Testis (tissue), 5 donors: ENCODE data around the gene PILRB. TPM values are rescaled to one million over a fixed set of nuclear protein-coding genes. Genes with fewer than 3 reads are reported as not detected.
A peak's percentile ranks its signal among the peaks of the same experiment; 100 is the strongest.
"Not testable (repeated sequence)": the region's sequence is repeated elsewhere in the genome, so short reads cannot be mapped to it uniquely, and the experiment has no call there.

Experiments used
- DNase-seq: peaks from one replicate; pipeline ENCODE4 v3.0.0-alpha.2; 2019
- H3K27ac ChIP-seq, 2 donors: fragments of 200-600 bp; sonication (generic); one replicate each; pipeline ENCODE4 v1.5.1; 2019
- H3K27me3 ChIP-seq: fragments of 200-600 bp; sonication (generic); one replicate; pipeline ENCODE4 v1.5.1; 2019
- H3K36me3 ChIP-seq: fragments of 200-600 bp; sonication (generic); one replicate; pipeline ENCODE4 v1.5.1; 2017; ENCODE audit warnings: low read depth; ENCODE audit errors: missing control alignments
- H3K4me1 ChIP-seq: fragments of 200-600 bp; sonication (generic); one replicate; pipeline ENCODE4 v1.5.1; 2019
- H3K4me3 ChIP-seq, 2 donors: fragments of 200-600 bp; sonication (generic); one replicate each; pipeline ENCODE4 v1.5.1; 2017 to 2019
- H3K9me3 ChIP-seq: fragments of 200-600 bp; sonication (generic); one replicate; pipeline ENCODE4 v1.5.1; 2017
- POLR2A ChIP-seq: fragments of 450-650 bp; IDR thresholded peaks from one replicate; pipeline ENCODE4 v1.6.1; 2017; ENCODE audit warnings: antibody characterized with exemption, mild to moderate bottlenecking, moderate library complexity
- WGBS, 2 donors: methylation state at CpG; one replicate each; pipeline ENCODE4 v1.1.5; 2018; 5-methylcytosine and 5-hydroxymethylcytosine counted together
- intact Hi-C: fragments of 100-400 bp; cut with DNase I; formaldehyde crosslinking; loops from one replicate; pipeline ENCODE4 v1.15.1; 2023; ENCODE audit warnings: low total_unique reads
- long read RNA-seq, 2 donors: transcript quantifications; one replicate each; lab custom pipeline, GENCODE V29; 2026
- polyA plus RNA-seq: library from polyadenylated mRNA; stranded (reverse); fragments of 350-450 nt; fragmentation: Illumina TruSeq; extraction: RNeasy Lipid Tissue Mini Kit (QIAGEN cat#74804); gene quantifications from one replicate; pipeline ENCODE4 v1.2.3, GENCODE V29; 2014; ENCODE audit warnings: low read depth, low replicate concordance; ENCODE audit not compliant: insufficient read depth
- total RNA-seq, 2 donors: library from RNA; depleted of rRNA; stranded (reverse); fragments of >200 nt; gene quantifications; one replicate each; pipeline ENCODE4 v1.2.3, GENCODE V29; 2016
- TF ChIP-seq, protein P1 (sequence below), 3 experiments: fragments of 450-650 bp in 2 of 3; fragments of 200-600 bp in 1 of 3; sonication (generic) in 1 of 3; IDR thresholded peaks; one replicate each; pipeline ENCODE4 v1.5.1; 2016 to 2019; ENCODE audit warnings: antibody characterized with exemption in 3 of 3, mild to moderate bottlenecking in 2 of 3, moderate library complexity in 1 of 3

PILRB gene
- total RNA-seq (100 to 1,000 TPM; 155 to 258 TPM), polyA plus RNA-seq (126 TPM)
- long read RNA-seq, donor 1, partial matches to known transcripts = 0 of 1 reads
- long read RNA-seq, donor 1, other reads (novel, unspliced or antisense) = 0 of 1 reads
- long read RNA-seq, donor 2, partial matches to known transcripts = 0 of 2 reads
- long read RNA-seq, donor 2, other reads (novel, unspliced or antisense) = 0 of 2 reads

DNA sequence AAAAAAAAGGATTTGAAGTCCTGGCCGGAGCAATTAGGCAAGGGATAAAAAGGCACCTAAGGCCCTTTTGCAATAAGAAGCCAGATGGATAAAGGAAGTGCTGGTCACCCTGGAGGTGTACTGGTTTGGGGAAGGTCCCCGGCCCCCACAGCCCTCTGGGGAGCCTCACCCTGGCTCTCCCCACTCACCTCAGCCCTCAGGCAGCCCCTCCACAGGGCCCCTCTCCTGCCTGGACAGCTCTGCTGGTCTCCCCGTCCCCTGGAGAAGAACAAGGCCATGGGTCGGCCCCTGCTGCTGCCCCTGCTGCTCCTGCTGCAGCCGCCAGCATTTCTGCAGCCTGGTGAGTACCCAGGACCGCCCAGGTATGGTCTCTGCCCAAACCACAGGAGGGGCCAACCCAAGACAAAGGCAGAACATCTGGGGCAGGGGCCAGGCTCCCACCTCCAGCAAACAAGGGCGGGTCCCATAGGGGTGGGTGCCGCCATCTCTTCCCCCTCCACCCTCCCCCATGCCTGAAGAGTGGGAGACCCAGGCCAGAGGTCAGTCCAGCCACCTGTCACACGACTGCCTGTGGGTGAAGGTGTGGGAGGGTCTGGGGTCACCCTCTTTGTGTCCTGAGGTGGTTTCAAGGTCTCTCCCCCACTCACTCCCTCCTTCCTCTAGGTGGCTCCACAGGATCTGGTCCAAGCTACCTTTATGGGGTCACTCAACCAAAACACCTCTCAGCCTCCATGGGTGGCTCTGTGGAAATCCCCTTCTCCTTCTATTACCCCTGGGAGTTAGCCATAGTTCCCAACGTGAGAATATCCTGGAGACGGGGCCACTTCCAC, at the start of gene PILRB:
Gene PILRB, plus strand, starts transcription at position 91 of the 830 bp plus-strand sequence. Its CDS starts 186 bp downstream, at position 277.
- Histone ChIP-seq H3K27me3 (no peaks in the 10 kb centered on the region), H3K27ac (no peak within 1 kb of the TSS), H3K36me3 (no peaks in the 10 kb centered on the region), H3K4me1 (no peaks in the 10 kb centered on the region), H3K9me3 (no peaks in the 10 kb centered on the region), H3K4me3 (no peak within 1 kb of the TSS)
- intact Hi-C loops = no loop called here
- TF ChIP-seq, protein P1, sequence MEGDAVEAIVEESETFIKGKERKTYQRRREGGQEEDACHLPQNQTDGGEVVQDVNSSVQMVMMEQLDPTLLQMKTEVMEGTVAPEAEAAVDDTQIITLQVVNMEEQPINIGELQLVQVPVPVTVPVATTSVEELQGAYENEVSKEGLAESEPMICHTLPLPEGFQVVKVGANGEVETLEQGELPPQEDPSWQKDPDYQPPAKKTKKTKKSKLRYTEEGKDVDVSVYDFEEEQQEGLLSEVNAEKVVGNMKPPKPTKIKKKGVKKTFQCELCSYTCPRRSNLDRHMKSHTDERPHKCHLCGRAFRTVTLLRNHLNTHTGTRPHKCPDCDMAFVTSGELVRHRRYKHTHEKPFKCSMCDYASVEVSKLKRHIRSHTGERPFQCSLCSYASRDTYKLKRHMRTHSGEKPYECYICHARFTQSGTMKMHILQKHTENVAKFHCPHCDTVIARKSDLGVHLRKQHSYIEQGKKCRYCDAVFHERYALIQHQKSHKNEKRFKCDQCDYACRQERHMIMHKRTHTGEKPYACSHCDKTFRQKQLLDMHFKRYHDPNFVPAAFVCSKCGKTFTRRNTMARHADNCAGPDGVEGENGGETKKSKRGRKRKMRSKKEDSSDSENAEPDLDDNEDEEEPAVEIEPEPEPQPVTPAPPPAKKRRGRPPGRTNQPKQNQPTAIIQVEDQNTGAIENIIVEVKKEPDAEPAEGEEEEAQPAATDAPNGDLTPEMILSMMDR (IDR thresholded peaks at IDR 0.05) = no peak
- TF ChIP-seq POLR2A = no peak
- 64 to 68% methylated on average over 5 to 11 of the region's 11 CpGs for WGBS, 2 donors
- no peak for DNase-seq

DNA sequence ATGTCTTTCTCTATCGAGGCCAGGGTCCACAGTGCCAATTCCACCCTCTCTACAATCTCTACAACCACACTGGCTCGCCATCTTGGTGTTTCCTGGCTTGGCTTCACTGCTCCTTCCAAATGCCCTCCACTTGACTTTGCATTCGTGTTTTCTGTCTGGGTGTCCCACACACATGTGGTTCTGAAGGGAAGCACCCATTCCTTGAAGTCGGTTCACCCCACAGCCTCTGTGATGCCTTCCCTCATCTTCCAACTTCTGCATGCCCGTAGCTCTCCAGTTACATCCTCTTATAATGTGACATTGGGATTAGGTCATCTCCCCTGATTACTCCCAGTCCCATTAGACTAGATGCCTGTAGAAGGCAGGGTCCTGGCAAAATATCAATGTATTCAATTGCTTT, 39.6 kb upstream of the PILRB start:
- H3K36me3 ChIP-seq, DNase-seq, H3K9me3 ChIP-seq, H3K4me3 ChIP-seq, H3K4me1 ChIP-seq, H3K27ac ChIP-seq, H3K27me3 ChIP-seq, intact Hi-C loops: not testable (repeated sequence)
- 92 to 93% methylated on average over 3 to 4 of the region's 5 CpGs for WGBS, 2 donors

DNA sequence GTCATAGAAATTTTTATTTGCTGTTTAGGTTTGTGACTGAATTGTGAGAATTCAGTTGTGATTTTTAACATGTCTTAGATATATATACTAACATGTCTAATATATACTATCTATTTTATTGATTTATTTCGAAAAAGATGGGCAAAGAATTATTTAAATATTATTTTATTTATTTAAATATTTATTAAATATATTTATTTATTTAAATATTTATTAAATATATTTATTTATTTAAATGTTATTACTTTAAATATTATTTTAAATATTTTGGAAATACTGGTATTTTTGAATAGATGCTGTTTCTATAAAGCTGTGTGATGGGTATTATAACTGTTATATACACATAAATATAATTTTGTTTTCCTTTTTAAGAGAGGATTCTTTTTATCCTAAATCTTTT, 36.3 kb upstream of the PILRB start:
- H3K27me3 ChIP-seq, H3K9me3 ChIP-seq, intact Hi-C loops, DNase-seq, H3K27ac ChIP-seq, H3K4me3 ChIP-seq, H3K4me1 ChIP-seq, H3K36me3 ChIP-seq: not testable (repeated sequence)
- 92 to 94% methylated on average over 1 of the region's 1 CpG for WGBS, 2 donors

DNA sequence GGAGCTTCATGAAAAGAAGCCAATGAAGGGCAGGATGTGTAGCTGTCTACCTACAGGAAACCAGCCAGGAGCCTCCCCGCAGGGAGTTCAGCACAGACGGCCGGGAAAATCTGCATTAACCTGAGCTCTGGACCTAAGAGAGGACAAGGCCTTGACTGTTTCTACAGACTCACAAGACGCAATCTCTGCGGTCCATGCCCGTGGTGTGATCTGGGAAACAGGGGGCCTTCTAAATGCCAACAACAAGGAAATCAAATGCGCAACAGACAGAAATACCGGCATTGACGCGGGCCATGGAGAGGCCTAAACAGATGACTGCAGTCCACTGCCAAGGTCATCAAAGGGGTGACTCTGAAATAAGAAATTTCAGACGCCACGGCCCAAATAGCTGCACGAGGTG, 33.7 kb upstream of the PILRB start:
- H3K36me3 ChIP-seq = not testable (repeated sequence)

DNA sequence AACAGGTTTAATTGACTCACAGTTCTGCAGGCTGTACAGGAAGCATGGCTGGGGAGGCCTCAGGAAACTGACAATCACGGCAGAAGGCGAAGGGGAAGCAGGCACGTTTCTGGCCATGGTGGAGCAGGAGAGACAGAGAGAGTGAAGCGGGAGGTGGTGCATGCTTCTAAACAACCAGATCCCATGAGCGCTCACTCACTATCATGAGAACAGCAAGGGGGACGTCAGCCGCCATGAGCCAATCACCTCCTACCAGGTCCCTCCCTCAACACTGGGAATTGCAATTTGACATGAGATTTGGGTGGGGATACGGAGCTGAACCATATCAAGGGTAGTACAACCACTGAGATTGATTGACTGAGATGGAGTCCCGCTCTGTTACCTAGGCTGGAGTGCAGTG, 32.2 kb upstream of the PILRB start:
- H3K27ac ChIP-seq, DNase-seq, H3K36me3 ChIP-seq, intact Hi-C loops, H3K27me3 ChIP-seq, H3K9me3 ChIP-seq, H3K4me3 ChIP-seq, H3K4me1 ChIP-seq: not testable (repeated sequence)
- 85 to 90% methylated on average over 9 of the region's 9 CpGs for WGBS, 2 donors

More for the DNA sequence above, 33.7 kb upstream of the PILRB start:
- intact Hi-C loops, H3K9me3 ChIP-seq, DNase-seq, H3K4me3 ChIP-seq, H3K4me1 ChIP-seq, H3K27ac ChIP-seq, H3K27me3 ChIP-seq: not testable (repeated sequence)
- 82 to 93% methylated on average over 13 of the region's 13 CpGs for WGBS, 2 donors

DNA sequence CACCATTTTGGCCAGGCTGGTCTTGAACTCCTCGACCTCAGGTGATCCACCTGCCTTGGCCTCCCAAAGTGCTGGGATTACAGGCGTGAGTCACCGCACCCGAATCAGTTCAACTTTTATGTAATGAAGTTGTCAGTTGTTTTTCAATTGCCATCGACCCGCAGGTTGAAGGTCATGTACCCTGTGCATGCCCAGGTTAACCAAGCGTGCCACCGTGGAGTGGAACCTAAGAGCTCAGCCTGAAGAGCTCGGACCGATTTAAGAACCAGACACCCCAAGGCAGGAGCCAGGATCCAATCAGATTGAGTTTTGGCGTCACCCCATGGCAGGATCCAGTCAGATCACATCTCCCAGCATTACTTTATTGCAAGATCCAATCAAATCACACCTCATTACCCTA, 31.0 kb upstream of the PILRB start:
- DNase-seq, H3K4me1 ChIP-seq, intact Hi-C loops, H3K9me3 ChIP-seq, H3K27me3 ChIP-seq, H3K27ac ChIP-seq, H3K36me3 ChIP-seq, H3K4me3 ChIP-seq: not testable (repeated sequence)
- 96 to 98% methylated on average over 5 to 9 of the region's 11 CpGs for WGBS, 2 donors

DNA sequence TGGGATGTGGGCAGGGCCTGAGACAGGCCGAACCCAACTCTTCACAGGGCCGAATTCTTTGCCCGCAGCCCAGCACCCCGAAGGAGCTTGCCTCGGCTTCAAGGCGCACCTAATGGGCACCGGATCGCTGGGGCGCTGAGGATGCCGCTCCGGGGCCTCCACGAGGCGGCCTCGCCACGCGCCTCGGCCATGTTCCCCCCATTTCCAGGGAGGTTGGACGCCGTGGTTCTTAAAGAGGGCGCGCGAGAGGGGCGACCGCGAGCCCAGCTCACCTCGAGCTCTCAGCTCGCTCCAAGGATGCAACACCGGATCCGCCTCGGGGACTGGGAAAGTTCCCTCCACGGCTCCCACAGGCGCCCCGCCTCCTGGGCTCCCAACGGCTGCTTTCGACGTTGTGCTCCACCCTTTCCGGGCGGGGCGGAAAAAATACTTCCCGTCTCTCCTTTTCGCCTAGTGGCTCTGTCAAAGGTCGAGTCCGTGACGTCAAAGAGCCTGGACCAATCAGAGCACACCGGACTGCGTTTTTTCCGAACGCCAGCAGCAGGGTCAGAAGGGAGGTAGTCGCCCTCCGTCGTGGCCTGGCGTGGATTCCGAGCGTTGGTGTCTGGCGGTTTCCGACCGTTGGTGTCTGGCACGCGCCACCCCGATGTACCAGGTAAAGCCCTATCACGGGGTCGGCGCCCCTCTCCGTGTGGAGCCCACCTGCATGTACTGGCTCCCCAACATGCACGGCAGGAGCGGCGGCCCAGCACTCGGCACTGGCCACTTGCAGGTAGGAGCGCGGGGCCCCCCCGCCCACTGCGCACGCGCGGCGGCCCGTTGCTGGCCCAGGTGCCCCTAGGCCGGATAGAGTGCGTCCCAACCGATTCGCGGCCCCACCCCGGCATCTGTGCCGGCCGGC, 22.1 kb upstream of the PILRB start:
- H3K4me1 ChIP-seq, H3K27me3 ChIP-seq, H3K9me3 ChIP-seq, intact Hi-C loops, H3K36me3 ChIP-seq: not testable (repeated sequence)
- DNase-seq = peak; percentile 95
- peak; percentile 93 for TF ChIP-seq POLR2A
- Histone ChIP-seq H3K27ac (peak overlapping the region; percentile 95 to 98), H3K4me3 (peak overlapping the region; percentile 73 to 89)
- WGBS, 2 donors = 0% methylated on average over 60 of the region's 85 CpGs; no CpG with 5 or more reads in 1 of the 2 donors

DNA sequence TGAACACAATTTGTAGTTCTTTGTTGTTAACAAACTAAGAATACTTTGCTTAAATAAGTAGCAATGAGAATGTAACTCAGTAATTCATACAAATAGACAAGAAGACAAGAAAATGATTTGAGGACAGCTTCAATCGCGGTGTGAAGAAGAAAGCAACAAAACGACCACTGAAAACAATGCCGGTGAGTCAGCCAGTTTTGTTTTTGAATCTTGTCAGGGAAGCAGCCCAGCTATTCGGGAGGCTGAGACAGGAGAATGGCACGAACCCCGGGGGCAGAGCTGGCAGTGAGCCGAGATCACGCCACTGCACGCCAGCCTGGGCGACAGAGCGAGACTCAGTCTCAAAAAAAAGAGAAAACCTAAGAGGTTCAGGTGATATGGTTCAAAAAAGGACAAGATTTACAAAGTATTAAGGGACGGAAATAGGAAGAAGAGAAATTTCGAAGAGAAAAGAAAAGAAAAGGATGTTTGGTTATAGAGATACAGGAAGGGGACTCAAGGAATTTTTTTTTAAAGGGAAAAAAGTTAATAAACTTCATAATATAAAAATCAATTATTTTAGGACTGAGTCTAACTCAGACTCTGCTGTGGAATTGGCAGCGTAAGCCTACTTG, 19.7 kb upstream of the PILRB start:
- DNase-seq = peak; percentile 39
- H3K27ac ChIP-seq = peak overlapping the region in 1 of 2 donors; percentile 23
- H3K27me3 ChIP-seq, H3K4me1 ChIP-seq, intact Hi-C loops, H3K36me3 ChIP-seq, H3K4me3 ChIP-seq, H3K9me3 ChIP-seq: not testable (repeated sequence)
- WGBS, 2 donors = 61 to 73% methylated on average over 15 of the region's 15 CpGs

DNA sequence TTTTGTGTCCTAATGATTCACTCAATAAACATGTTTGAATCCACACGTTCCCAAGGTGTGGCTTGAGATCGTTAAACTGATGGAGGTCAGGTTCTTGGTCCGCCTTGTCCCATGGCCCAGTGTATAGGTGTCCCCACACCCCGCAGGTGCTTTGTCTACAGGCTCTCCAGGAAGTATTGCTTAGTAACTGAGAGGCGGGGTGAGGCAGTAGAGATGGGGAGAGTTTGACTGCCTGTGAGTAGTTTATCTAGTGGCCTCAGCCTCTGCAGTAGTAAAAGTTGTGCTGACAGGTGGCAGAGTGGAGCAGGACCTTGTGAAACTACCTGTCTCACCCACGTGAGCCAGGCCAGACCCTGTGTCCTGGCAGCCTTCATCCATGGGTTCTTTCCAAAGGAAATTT, 16.6 kb upstream of the PILRB start:
- intact Hi-C loops = loop anchor here (10.0 kb wide), 1 partner anchor 64 kb away; no protein-coding TSS in a partner anchor
- not testable (repeated sequence) for H3K4me3 ChIP-seq, H3K27me3 ChIP-seq, H3K36me3 ChIP-seq, H3K27ac ChIP-seq, H3K9me3 ChIP-seq, DNase-seq
- 79 to 92% methylated on average over 6 of the region's 6 CpGs for WGBS, 2 donors
- H3K4me1 ChIP-seq = peaks cover 27% of the 10 kb centered on the region
